Activated naive CD4-positive, alpha-beta T cell treated with anti-CD3 and anti-CD28 coated beads, Interleukin-2, amount 50 U/mL, for 24 hours (primary cell): Measurements from ENCODE around the gene AGPAT1.
"Not testable (repeated sequence)": the region's sequence is repeated elsewhere in the genome, so short reads cannot be mapped to it uniquely, and the experiment has no call there.

ENCODE experiments used
- H3K27ac Mint-ChIP-seq: one replicate; pipeline ENCODE4 v1.8.0; 2021; ENCODE audit warnings: mild to moderate bottlenecking, mixed read lengths
- H3K27me3 Mint-ChIP-seq: one replicate; pipeline ENCODE4 v1.8.0; 2021; ENCODE audit warnings: mixed read lengths
- H3K36me3 Mint-ChIP-seq: one replicate; pipeline ENCODE4 v1.8.0; 2021; ENCODE audit warnings: mixed read lengths
- H3K4me1 Mint-ChIP-seq: one replicate; pipeline ENCODE4 v1.8.0; 2021; ENCODE audit warnings: mixed read lengths
- H3K4me3 Mint-ChIP-seq: one replicate; pipeline ENCODE4 v1.8.0; 2021; ENCODE audit warnings: mild to moderate bottlenecking, mixed read lengths
- H3K9me3 Mint-ChIP-seq: one replicate; pipeline ENCODE4 v1.8.0; 2021; ENCODE audit warnings: mixed read lengths

AGPAT1 gene

GRCh38 chr6:32175711-32176475 is at the start of gene AGPAT1:
AGPAT1 (minus strand) TSS chr6:32176084; CDS start chr6:32171496, 4,588 bp downstream.
- H3K4me1 Mint-ChIP-seq: peaks cover 79% of the 10 kb centered on the region
- H3K27ac Mint-ChIP-seq: peak within 1 kb of the TSS; percentile 98
- H3K4me3 Mint-ChIP-seq: peak within 1 kb of the TSS; percentile 93
- H3K36me3 Mint-ChIP-seq: peaks cover 7% of the 10 kb centered on the region
- no peaks in the 10 kb centered on the region for H3K9me3 Mint-ChIP-seq
- H3K27me3 Mint-ChIP-seq: no peaks in the 10 kb centered on the region

- H3K27me3 Mint-ChIP-seq: no peaks in the 10 kb centered on the region
- H3K36me3 Mint-ChIP-seq: no peaks in the 10 kb centered on the region
- no peak overlapping the region for H3K4me3 Mint-ChIP-seq
These were observed 48.8 kb upstream of the AGPAT1 start for GRCh38 chr6:32224696-32225095.

GRCh38 chr6:32223258-32224235 is 47.7 kb upstream of the AGPAT1 start, which contains the start of gene NOTCH4:
NOTCH4 (minus strand) TSS chr6:32224067; CDS start chr6:32223928, 139 bp downstream.
- no peaks in the 10 kb centered on the region for H3K36me3 Mint-ChIP-seq
- peaks cover 18% of the 10 kb centered on the region for H3K4me1 Mint-ChIP-seq
- H3K4me3 Mint-ChIP-seq: no peak within 1 kb of the TSS
- no peaks in the 10 kb centered on the region for H3K9me3 Mint-ChIP-seq
- no peak within 1 kb of the TSS for H3K27ac Mint-ChIP-seq
- H3K27me3 Mint-ChIP-seq: no peaks in the 10 kb centered on the region

More at GRCh38 chr6:32224696-32225095, 48.8 kb upstream of the AGPAT1 start:
- peaks cover 18% of the 10 kb centered on the region for H3K4me1 Mint-ChIP-seq
- no peaks in the 10 kb centered on the region for H3K9me3 Mint-ChIP-seq
- H3K27ac Mint-ChIP-seq: no peak overlapping the region

GRCh38 chr6:32222333-32223230 is 46.7 kb upstream of the AGPAT1 start:
- Mint-ChIP-seq H3K4me1 (peaks cover 18% of the 10 kb centered on the region), H3K27me3 (no peaks in the 10 kb centered on the region), H3K9me3 (no peaks in the 10 kb centered on the region), H3K36me3 (no peaks in the 10 kb centered on the region), H3K4me3 (no peak overlapping the region), H3K27ac (no peak overlapping the region)

GRCh38 chr6:32220021-32220420 is 44.1 kb upstream of the AGPAT1 start:
- H3K4me3 Mint-ChIP-seq: no peak overlapping the region
- no peak overlapping the region for H3K27ac Mint-ChIP-seq
- peaks cover 18% of the 10 kb centered on the region for H3K4me1 Mint-ChIP-seq
- H3K27me3 Mint-ChIP-seq: no peaks in the 10 kb centered on the region
- no peaks in the 10 kb centered on the region for H3K9me3 Mint-ChIP-seq
- no peaks in the 10 kb centered on the region for H3K36me3 Mint-ChIP-seq

- Mint-ChIP-seq H3K4me3 (no peak overlapping the region), H3K9me3 (no peaks in the 10 kb centered on the region), H3K27ac (no peak overlapping the region), H3K36me3 (no peaks in the 10 kb centered on the region), H3K27me3 (no peaks in the 10 kb centered on the region), H3K4me1 (peaks cover 11% of the 10 kb centered on the region)
These were observed 42.3 kb upstream of the AGPAT1 start for GRCh38 chr6:32218167-32218566.

- no peaks in the 10 kb centered on the region for H3K9me3 Mint-ChIP-seq
These were observed 41.1 kb upstream of the AGPAT1 start for GRCh38 chr6:32216998-32217397.

GRCh38 chr6:32216285-32216684 is 40.4 kb upstream of the AGPAT1 start:
- H3K27ac Mint-ChIP-seq: no peak overlapping the region
- no peaks in the 10 kb centered on the region for H3K4me1 Mint-ChIP-seq

More at GRCh38 chr6:32216998-32217397, 41.1 kb upstream of the AGPAT1 start:
- Mint-ChIP-seq H3K4me1 (no peaks in the 10 kb centered on the region), H3K4me3 (no peak overlapping the region), H3K36me3 (no peaks in the 10 kb centered on the region), H3K27me3 (no peaks in the 10 kb centered on the region), H3K27ac (no peak overlapping the region)

GRCh38 chr6:32215617-32216016 is 39.7 kb upstream of the AGPAT1 start:
- Mint-ChIP-seq H3K4me1 (no peaks in the 10 kb centered on the region), H3K27me3 (no peaks in the 10 kb centered on the region), H3K36me3 (no peaks in the 10 kb centered on the region), H3K27ac (peak overlapping the region; percentile 61), H3K4me3 (no peak overlapping the region), H3K9me3 (no peaks in the 10 kb centered on the region)

More at GRCh38 chr6:32216285-32216684, 40.4 kb upstream of the AGPAT1 start:
- H3K4me3 Mint-ChIP-seq: no peak overlapping the region
- H3K9me3 Mint-ChIP-seq: no peaks in the 10 kb centered on the region
- H3K27me3 Mint-ChIP-seq: no peaks in the 10 kb centered on the region
- H3K36me3 Mint-ChIP-seq: no peaks in the 10 kb centered on the region

- H3K27ac Mint-ChIP-seq: no peak overlapping the region
- H3K36me3 Mint-ChIP-seq: no peaks in the 10 kb centered on the region
- H3K27me3 Mint-ChIP-seq: no peaks in the 10 kb centered on the region
- H3K9me3 Mint-ChIP-seq: no peaks in the 10 kb centered on the region
- no peaks in the 10 kb centered on the region for H3K4me1 Mint-ChIP-seq
- no peak overlapping the region for H3K4me3 Mint-ChIP-seq
These were observed 38.2 kb upstream of the AGPAT1 start for GRCh38 chr6:32214126-32214525.

- no peaks in the 10 kb centered on the region for H3K36me3 Mint-ChIP-seq
- no peaks in the 10 kb centered on the region for H3K9me3 Mint-ChIP-seq
- no peaks in the 10 kb centered on the region for H3K4me1 Mint-ChIP-seq
- no peaks in the 10 kb centered on the region for H3K27me3 Mint-ChIP-seq
- no peak overlapping the region for H3K27ac Mint-ChIP-seq
- H3K4me3 Mint-ChIP-seq: no peak overlapping the region
These were observed 37.8 kb upstream of the AGPAT1 start for GRCh38 chr6:32213649-32214048.

- H3K4me1 Mint-ChIP-seq: no peaks in the 10 kb centered on the region
- H3K36me3 Mint-ChIP-seq: no peaks in the 10 kb centered on the region
- H3K27ac Mint-ChIP-seq: no peak overlapping the region
- H3K27me3 Mint-ChIP-seq: no peaks in the 10 kb centered on the region
- H3K9me3 Mint-ChIP-seq: no peaks in the 10 kb centered on the region
- no peak overlapping the region for H3K4me3 Mint-ChIP-seq
These were observed 36.3 kb upstream of the AGPAT1 start for GRCh38 chr6:32212076-32212760.

GRCh38 chr6:32211432-32211831 is 35.5 kb upstream of the AGPAT1 start:
- H3K27me3 Mint-ChIP-seq, H3K27ac Mint-ChIP-seq, H3K4me1 Mint-ChIP-seq, H3K4me3 Mint-ChIP-seq, H3K9me3 Mint-ChIP-seq, H3K36me3 Mint-ChIP-seq: not testable (repeated sequence)

- Mint-ChIP-seq H3K4me1 (no peaks in the 10 kb centered on the region), H3K4me3 (no peak overlapping the region), H3K9me3 (no peaks in the 10 kb centered on the region), H3K27ac (no peak overlapping the region), H3K27me3 (no peaks in the 10 kb centered on the region), H3K36me3 (no peaks in the 10 kb centered on the region)
These were observed 34.3 kb upstream of the AGPAT1 start for GRCh38 chr6:32210191-32210601.
